Activated CD4-positive, CD25-positive, alpha-beta regulatory T cell treated with anti-CD3 and anti-CD28 coated beads, Interleukin-2, amount 50 U/mL, for 16 hours (primary cell): ENCODE results near the gene GNAT3.

Experiments used
- DNase-seq: peaks from one replicate; pipeline ENCODE4 v3.0.0-alpha.2; 2020; ENCODE audit warnings: low read depth, low spot score

GNAT3 gene

GRCh38 chr7:80464211-80464610, 47.7 kb downstream of the GNAT3 start:
- no peak for DNase-seq

- no peak for DNase-seq
These were observed 48.5 kb downstream of the GNAT3 start for GRCh38 chr7:80463272-80463920.

- DNase-seq, result no peak
These were observed 51.0 kb downstream of the GNAT3 start for GRCh38 chr7:80460857-80461256.

GRCh38 chr7:80459776-80460510, 51.9 kb downstream of the GNAT3 start:
- DNase-seq, result no peak

GRCh38 chr7:80458822-80459725, 52.8 kb downstream of the GNAT3 start:
- DNase-seq, result no peak

- DNase-seq, result no peak
These were observed 58.0 kb downstream of the GNAT3 start for GRCh38 chr7:80453699-80454340.

GRCh38 chr7:80450621-80451308, 61.1 kb downstream of the GNAT3 start:
- no peak for DNase-seq

GRCh38 chr7:80449836-80450235, 62.0 kb downstream of the GNAT3 start:
- DNase-seq, result no peak

GRCh38 chr7:80445351-80445750, 66.5 kb downstream of the GNAT3 start:
- DNase-seq, result no peak

GRCh38 chr7:80444811-80445210, 67.1 kb downstream of the GNAT3 start:
- no peak for DNase-seq

- DNase-seq, result no peak
These were observed 68.5 kb downstream of the GNAT3 start for GRCh38 chr7:80443325-80443724.

- DNase-seq, result no peak
These were observed 71.0 kb downstream of the GNAT3 start for GRCh38 chr7:80440883-80441282.

DNA sequence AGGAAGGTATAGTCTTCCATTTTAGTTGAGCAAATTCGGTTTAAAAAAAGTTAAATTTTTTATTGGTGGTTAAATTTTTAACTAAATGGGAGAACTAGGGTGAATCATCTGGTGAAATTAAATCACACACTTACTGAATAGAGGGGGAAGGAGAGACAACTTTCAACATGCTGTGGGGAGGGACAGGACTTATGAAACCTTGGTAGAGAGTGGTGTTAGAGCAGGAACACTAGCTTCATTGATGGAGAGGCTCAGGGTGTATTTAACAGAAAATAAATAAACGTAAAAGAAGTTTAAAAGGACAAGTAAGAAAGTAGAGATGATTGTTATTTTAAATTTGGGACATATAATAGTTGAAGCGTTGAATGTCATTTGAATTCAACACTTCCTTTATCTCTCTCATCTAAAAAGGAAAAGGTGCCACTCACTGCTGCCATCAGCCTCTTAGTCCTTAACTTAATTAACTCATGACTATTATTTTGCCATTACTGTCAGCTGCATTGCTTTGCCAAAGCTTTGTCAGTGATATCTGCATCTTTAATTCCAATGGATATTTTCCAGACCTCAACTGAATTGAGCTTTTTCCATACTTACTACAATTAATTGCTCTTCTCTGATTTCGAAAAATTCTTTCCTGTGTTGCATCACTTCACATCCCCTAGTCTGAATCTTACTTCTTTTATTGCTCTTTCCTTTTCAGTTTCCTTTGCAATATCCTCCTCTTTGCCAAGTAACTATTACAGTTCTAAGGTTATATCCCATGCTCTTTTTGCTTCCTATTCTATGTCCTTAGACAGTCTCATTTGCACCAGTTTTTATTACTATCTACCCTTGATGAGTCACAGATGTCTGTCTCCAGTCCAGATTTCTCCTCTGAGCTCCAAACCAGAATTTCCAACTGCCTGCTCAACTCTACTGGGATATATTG, 71.7 kb downstream of the GNAT3 start:
- DNase-seq, result no peak

- no peak for DNase-seq
These were observed 76.3 kb downstream of the GNAT3 start for GRCh38 chr7:80435521-80435920.

DNA sequence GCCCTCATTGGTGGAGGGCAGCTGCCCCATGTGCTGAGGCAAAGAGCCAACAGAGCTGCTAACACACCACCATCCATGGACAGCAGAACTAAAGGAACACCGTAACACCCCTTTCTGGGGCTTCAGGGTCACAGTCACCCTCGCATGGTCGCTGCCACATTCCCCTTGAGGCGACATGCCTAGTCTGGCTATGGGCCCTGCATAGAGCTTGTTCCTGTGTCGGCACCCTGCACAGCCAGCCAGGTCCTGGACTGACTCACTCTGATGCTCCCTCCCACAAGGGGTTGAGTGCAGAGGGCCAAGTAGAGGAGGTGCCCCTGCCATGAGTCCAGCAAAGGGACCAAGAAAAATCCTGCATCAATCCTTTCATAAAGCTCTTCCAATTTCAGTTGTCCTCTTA, 77.8 kb downstream of the GNAT3 start:
- DNase-seq, result no peak

DNA sequence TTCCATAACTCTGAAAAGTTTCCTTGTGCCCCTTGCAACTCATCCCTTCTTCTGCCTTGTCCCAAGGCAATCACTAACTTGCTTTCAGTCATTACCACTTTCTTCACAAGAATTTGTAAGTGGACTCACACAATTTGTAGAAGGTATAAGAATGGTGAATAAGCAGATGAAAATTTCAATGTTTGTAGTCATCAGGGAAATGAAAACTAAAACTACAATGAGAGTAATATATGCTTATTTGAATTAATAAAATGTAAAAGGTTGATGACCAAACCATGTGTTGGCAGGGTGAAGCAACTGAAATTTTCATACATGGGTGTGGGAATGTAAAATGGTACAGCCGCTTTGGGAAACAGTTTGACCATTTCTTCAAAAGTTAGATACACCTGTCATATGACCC, 79.7 kb downstream of the GNAT3 start:
- DNase-seq, result no peak

- DNase-seq, result no peak
These were observed 82.7 kb downstream of the GNAT3 start for GRCh38 chr7:80429181-80429580.

GRCh38 chr7:80428161-80429054, 83.5 kb downstream of the GNAT3 start:
- no peak for DNase-seq

GRCh38 chr7:80427218-80427617, 84.6 kb downstream of the GNAT3 start:
- no peak for DNase-seq
